Measurements from ENCODE around the gene NFASC.

Gene NFASC

GRCh38 chr1:204873714-204874113 lies 3.1 kb downstream of the NFASC start:
- H3K9me2 ChIP-seq (replicated peaks; ENCODE audit: control insufficient read depth, low read length): no peaks in the 10 kb centered on the region

GRCh38 chr1:204874274-204874673 lies 3.6 kb downstream of the NFASC start:
- Histone ChIP-seq H3K36me3 (ENCODE audit: control insufficient read depth, low read length) (no peaks in the 10 kb centered on the region), H3K27me3 (ENCODE audit: control insufficient read depth, low read length) (no peaks in the 10 kb centered on the region; the same call in 1 of the 2 replicates), H3K9me2 (replicated peaks; ENCODE audit: control insufficient read depth, low read length) (no peaks in the 10 kb centered on the region), H3K4me2 (ENCODE audit: low read length) (no peak overlapping the region), H3K27ac (ENCODE audit: low read depth, low read length) (no peak overlapping the region), H3K4me1 (ENCODE audit: control insufficient read depth, low read length) (no peaks in the 10 kb centered on the region), H3K79me2 (ENCODE audit: control insufficient read depth, low read length) (no peaks in the 10 kb centered on the region), H4K20me1 (ENCODE audit: control insufficient read depth, insufficient read depth, low read depth, low read length) (no peaks in the 10 kb centered on the region), H3K9me3 (ENCODE audit: control insufficient read depth, insufficient read depth, low read length) (no peaks in the 10 kb centered on the region), H3K4me3 (ENCODE audit: low read length) (no peak overlapping the region), H3F3A (ENCODE audit: control insufficient read depth, insufficient read depth) (no peaks in the 10 kb centered on the region)
- TF ChIP-seq EZH2phosphoT487 (IDR thresholded peaks at IDR 0.05; ENCODE audit: borderline replicate concordance, low read length) (no peak), CTCF (IDR thresholded peaks at IDR 0.05; ENCODE audit: low read depth, low read length, poor library complexity, severe bottlenecking) (no peak)

More at GRCh38 chr1:204873714-204874113, 3.1 kb downstream of the NFASC start:
- H3K27me3 ChIP-seq (ENCODE audit: control insufficient read depth, low read length): no peaks in the 10 kb centered on the region
- H3F3A ChIP-seq (ENCODE audit: control insufficient read depth, insufficient read depth): no peaks in the 10 kb centered on the region
- H3K27ac ChIP-seq (ENCODE audit: low read depth, low read length): no peak overlapping the region
- no peaks in the 10 kb centered on the region for H3K9me3 ChIP-seq (ENCODE audit: control insufficient read depth, insufficient read depth, low read length)
- no peaks in the 10 kb centered on the region for H3K4me1 ChIP-seq (ENCODE audit: control insufficient read depth, low read length)
- H3K36me3 ChIP-seq (ENCODE audit: control insufficient read depth, low read length): no peaks in the 10 kb centered on the region
- no peak overlapping the region for H3K4me3 ChIP-seq (ENCODE audit: low read length)
- no peaks in the 10 kb centered on the region for H3K79me2 ChIP-seq (ENCODE audit: control insufficient read depth, low read length)
- no peak overlapping the region for H3K4me2 ChIP-seq (ENCODE audit: low read length)
- no peaks in the 10 kb centered on the region for H4K20me1 ChIP-seq (ENCODE audit: control insufficient read depth, insufficient read depth, low read depth, low read length)
- TF ChIP-seq CTCF (IDR thresholded peaks at IDR 0.05; ENCODE audit: low read depth, low read length, poor library complexity, severe bottlenecking) (no peak), EZH2phosphoT487 (IDR thresholded peaks at IDR 0.05; ENCODE audit: borderline replicate concordance, low read length) (no peak)

- H3K36me3 ChIP-seq (ENCODE audit: control insufficient read depth, low read length): no peaks in the 10 kb centered on the region
- no peaks in the 10 kb centered on the region for H3K79me2 ChIP-seq (ENCODE audit: control insufficient read depth, low read length)
- H3K27me3 ChIP-seq (ENCODE audit: control insufficient read depth, low read length): no peaks in the 10 kb centered on the region; the same call in 1 of the 2 replicates
- no peaks in the 10 kb centered on the region for H3K4me1 ChIP-seq (ENCODE audit: control insufficient read depth, low read length)
- H3K9me2 ChIP-seq (replicated peaks; ENCODE audit: control insufficient read depth, low read length): no peaks in the 10 kb centered on the region
- TF ChIP-seq EZH2phosphoT487 (IDR thresholded peaks at IDR 0.05; ENCODE audit: borderline replicate concordance, low read length) (no peak), CTCF (IDR thresholded peaks at IDR 0.05; ENCODE audit: low read depth, low read length, poor library complexity, severe bottlenecking) (no peak)
- no peak overlapping the region for H3K4me2 ChIP-seq (ENCODE audit: low read length)
- H3K27ac ChIP-seq (ENCODE audit: low read depth, low read length): no peak overlapping the region
- H3K4me3 ChIP-seq (ENCODE audit: low read length): no peak overlapping the region
- H3K9me3 ChIP-seq (ENCODE audit: control insufficient read depth, insufficient read depth, low read length): no peaks in the 10 kb centered on the region
- H3F3A ChIP-seq (ENCODE audit: control insufficient read depth, insufficient read depth): no peaks in the 10 kb centered on the region
- H4K20me1 ChIP-seq (ENCODE audit: control insufficient read depth, insufficient read depth, low read depth, low read length): no peaks in the 10 kb centered on the region
Measured at GRCh38 chr1:204875255-204875654, 4.6 kb downstream of the NFASC start.
